AG09319 (cell line): ENCODE data around the gene AUTS2.

Experiments used
- DNase-seq: peaks from one replicate; pipeline ENCODE4 v3.0.0-alpha.2; 2010; ENCODE audit warnings: low read depth; ENCODE audit errors: extremely low read depth
- TF ChIP-seq, protein P1 (sequence below): IDR thresholded peaks from 2 replicates; pipeline ENCODE4 v1.5.1; 2011; ENCODE audit warnings: low read depth, mild to moderate bottlenecking, inconsistent platforms, low read length, moderate library complexity

The AUTS2 gene

DNA sequence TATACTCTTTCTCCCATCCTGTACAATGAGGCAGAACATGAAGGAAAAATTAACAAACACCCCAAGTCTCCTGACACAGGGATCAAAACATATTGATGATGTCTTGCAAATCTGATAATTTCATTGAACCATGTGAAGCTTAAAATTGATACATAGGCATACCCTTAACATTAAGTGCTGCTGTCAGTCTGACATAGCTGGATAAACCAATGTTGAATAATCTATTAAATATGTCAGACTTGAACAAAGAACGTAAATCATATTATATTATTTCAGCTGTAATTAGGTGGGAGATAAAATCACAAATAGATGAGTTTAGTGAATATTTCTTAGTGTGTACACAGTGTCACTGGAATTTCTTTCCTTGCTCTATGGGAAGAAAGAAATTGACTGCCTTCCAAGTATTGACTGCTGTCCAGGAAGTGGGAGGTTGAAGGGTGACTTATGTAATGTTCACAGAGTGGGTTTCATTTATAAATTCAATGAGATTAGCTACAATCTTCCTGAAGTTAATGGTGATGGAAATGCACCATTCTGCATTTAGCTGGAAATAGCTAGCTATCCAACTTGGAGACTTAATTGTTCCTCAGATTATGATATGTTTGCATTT, 170.8 kb downstream of the AUTS2 start:
- TF ChIP-seq, protein P1, sequence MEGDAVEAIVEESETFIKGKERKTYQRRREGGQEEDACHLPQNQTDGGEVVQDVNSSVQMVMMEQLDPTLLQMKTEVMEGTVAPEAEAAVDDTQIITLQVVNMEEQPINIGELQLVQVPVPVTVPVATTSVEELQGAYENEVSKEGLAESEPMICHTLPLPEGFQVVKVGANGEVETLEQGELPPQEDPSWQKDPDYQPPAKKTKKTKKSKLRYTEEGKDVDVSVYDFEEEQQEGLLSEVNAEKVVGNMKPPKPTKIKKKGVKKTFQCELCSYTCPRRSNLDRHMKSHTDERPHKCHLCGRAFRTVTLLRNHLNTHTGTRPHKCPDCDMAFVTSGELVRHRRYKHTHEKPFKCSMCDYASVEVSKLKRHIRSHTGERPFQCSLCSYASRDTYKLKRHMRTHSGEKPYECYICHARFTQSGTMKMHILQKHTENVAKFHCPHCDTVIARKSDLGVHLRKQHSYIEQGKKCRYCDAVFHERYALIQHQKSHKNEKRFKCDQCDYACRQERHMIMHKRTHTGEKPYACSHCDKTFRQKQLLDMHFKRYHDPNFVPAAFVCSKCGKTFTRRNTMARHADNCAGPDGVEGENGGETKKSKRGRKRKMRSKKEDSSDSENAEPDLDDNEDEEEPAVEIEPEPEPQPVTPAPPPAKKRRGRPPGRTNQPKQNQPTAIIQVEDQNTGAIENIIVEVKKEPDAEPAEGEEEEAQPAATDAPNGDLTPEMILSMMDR = no peak

DNA sequence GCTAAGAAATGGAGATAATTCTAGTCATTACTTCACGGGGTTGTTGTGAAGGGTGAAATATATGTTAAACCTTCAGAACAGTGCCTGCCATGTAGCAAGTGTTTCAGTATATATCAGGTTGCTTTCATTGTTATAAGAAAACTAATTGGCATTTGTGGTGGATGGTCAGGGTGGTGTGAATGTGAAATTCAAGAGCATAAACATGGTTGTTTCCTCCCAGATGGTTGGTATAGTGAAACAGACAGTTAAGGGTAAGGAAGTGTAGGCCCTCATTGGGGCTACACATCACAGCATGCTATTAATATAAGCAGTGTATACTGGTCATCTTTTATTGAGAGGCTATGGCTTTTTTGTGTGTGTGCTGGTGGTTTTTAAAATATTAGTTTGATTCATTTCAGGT, 171.6 kb downstream of the AUTS2 start:
- DNase-seq = no peak
- TF ChIP-seq, protein P1 = no peak

More for the DNA sequence above, 170.8 kb downstream of the AUTS2 start:
- DNase-seq = no peak

DNA sequence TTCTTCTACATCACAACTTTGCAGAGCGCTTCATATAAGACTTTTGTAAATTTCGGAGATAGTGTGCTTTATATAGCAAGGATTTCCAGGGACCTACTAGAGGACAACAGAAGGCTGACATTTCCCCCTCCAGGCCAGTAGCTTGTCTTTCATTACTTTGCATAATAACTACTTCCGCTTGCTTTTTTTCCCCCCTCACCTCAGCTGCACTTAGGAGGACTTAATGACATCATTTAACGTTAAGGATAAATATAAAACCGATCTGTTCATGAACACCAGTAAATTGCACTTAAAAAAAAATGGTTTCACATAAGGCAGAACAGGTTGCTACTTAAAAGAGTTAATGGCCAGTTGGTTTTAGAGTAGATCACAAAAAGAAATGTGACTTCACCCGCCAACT, 172.3 kb downstream of the AUTS2 start:
- TF ChIP-seq, protein P1 = no peak
- no peak for DNase-seq

DNA sequence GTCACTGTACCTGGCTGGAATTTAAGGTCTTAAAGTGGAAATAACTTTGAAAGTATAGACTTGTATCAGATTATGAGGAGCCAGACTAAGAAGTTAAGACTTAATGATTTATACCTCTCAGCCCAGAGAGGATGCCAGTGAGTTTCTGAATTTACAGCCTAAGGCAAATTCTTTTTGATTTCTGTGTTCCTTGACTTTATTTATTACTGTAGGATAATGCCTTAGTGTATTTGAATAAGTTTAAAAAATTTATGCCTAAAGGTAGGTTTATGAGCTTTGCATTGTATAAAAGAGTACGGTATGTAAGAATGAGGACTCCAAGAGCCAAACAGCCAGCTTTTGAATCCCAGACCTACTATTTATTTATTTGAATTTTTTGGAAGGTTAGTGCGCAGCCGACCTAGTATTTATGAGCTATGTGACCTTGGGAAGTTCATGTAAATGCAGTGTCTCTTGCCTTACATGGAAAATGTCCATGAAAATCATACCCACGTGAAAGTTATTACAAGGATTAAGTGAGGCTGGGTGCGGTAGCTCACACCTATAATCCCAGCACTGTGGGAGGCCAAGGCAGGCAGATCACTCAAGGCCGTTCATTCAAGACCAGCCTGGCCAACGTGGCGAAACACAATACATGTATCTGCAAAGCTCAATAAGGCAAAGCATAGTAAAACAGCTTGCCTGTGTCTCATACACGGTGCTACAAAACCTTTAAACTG, 174.6 kb downstream of the AUTS2 start:
- TF ChIP-seq, protein P1 = no peak
- no peak for DNase-seq

DNA sequence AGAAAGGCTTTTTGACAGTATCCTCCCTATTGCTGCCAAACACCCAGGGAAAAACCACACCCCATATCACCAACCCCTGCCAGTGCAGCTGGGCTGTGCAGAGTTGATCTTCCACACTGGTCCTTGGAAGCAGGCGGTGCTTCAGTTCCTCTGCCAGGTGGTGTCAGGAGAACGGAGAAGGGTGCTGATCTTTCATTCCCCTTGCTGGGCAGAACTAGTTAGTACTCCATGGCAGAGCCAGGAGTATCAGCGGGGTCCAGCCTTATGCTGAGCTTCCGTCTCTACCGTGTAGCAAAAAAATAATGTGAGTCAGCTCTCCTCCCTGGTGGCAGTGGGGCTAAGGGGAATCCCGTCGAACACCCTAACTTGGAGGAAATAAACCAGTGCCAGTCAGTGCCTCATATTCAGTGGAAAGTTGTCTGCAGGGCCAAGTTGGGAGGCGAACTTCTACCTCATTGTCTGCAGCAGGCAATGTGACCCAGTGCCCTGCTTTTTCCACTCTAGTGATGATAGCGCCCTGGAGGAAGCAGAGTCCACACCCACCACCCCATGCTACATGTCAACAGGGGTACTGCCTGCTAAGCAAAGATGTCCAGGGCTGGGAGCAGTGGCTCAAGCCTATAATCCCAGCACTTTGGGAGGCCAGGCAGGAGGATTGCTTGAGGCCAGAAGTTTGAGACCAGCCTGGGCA, 175.4 kb downstream of the AUTS2 start:
- TF ChIP-seq, protein P1 = no peak
- no peak for DNase-seq

DNA sequence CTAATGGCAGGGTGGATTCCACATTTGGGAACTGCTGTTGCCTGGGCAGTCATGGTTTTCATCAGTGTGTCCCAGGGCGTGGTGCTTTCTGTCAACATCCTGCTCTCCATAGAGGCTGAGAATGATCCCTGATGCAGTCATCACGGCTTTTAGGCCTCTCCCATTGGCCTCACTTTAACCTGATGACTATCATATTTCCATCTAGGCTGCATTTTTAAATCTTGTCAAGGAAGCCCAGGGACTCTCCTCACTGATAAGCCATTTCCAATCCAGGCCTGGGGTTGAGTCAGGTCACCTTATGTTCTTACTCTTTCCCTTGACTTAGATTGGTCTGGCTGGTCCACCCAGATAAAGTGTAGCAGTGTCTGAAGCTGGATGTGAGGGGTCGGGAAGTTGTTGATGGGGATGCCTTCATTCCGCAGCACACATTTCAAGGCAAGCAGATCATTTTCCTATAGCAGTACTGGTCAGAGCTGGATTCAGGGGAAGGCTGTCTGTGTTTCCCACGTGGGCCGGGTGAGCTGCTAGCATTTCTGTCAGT, 177.0 kb downstream of the AUTS2 start:
- no peak for DNase-seq
- TF ChIP-seq, protein P1 = no peak

DNA sequence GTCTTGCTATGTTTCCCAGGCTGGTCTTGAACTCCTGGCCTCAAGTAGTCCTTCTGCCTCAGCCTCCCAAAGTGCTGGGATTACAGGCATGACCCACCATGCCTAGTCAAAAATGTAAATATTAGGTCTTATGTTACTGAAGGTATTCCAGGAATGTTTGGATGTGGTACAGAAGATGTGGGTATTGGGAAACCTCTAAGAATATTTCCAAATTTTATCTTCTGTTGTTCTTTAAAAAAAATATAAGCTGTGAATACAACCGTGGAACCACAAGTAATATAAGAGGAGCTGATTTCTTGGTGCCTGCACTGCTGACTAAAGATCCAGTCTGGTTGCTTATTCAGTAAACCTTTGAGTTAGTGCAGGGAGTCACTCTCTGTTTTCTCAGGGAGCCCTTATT, 178.3 kb downstream of the AUTS2 start:
- TF ChIP-seq, protein P1 = no peak
- peak; percentile 25 for DNase-seq
